GM13977 (cell line): ENCODE measurements around the gene ZNF772.
A peak's percentile ranks its signal among the peaks of the same experiment; 100 is the strongest.

Source experiments
- DNase-seq: peaks from one replicate; pipeline ENCODE4 v3.0.0; 2012; ENCODE audit warnings: low spot score
- in situ Hi-C: fragments of 300-500 bp; cut with MboI; formaldehyde crosslinking; loops from one replicate; pipeline ENCODE4 v1.12.0; 2022; ENCODE audit warnings: low sequenced_read_pairs, low pct_unique_long_range_greater_than_20kb, mixed read lengths, inconsistent platforms; ENCODE audit not compliant: unreplicated experiment
- TF ChIP-seq, protein P1 (sequence below): IDR thresholded peaks from 2 replicates; pipeline ENCODE4 v1.5.1; 2012; ENCODE audit warnings: mild to moderate bottlenecking, control low read depth; ENCODE audit not compliant: insufficient read depth; ENCODE audit errors: extremely low read depth, missing control alignments

Gene ZNF772

DNA sequence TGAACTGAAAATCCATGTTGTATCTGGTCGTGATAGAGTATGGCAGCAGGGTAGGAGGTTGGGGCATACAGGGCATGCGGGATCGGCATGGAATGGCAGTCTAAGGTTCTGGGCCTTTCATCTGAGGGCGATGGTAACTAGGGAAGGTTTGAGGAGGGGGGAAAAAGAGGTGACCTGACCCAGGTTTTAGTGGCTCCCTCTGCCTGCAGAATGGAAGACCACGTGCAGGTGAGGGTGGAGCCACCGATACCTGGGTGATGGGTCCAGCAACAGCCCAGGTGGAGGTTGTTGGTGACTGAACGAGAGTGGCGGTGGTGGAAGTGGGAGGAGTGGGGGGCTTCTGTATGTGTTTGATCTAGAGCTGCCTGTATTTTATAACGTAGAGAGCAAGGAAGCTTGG lies 38.4 kb downstream of the ZNF772 start:
- TF ChIP-seq, protein P1, sequence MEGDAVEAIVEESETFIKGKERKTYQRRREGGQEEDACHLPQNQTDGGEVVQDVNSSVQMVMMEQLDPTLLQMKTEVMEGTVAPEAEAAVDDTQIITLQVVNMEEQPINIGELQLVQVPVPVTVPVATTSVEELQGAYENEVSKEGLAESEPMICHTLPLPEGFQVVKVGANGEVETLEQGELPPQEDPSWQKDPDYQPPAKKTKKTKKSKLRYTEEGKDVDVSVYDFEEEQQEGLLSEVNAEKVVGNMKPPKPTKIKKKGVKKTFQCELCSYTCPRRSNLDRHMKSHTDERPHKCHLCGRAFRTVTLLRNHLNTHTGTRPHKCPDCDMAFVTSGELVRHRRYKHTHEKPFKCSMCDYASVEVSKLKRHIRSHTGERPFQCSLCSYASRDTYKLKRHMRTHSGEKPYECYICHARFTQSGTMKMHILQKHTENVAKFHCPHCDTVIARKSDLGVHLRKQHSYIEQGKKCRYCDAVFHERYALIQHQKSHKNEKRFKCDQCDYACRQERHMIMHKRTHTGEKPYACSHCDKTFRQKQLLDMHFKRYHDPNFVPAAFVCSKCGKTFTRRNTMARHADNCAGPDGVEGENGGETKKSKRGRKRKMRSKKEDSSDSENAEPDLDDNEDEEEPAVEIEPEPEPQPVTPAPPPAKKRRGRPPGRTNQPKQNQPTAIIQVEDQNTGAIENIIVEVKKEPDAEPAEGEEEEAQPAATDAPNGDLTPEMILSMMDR = no peak
- in situ Hi-C loops = no loop called here
- DNase-seq = no peak

DNA sequence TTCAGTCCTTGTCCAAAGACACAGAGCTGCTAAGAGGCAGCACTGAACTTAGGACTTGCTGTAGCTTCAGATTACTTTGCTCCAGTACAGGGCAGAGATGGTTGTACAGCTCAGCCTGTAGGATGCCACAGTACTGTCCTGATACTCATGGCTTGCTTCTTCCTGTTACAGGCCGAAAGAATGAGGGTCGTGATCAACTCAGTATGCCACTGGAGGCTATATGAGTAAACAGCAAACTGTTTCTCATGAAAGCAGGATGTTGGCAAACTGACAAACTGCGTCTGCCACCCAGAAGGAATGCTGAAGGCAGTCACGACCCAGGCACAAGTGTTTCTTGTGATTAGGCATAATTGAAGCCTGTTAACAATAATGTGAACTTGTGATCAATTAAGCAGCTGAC lies 39.4 kb downstream of the ZNF772 start:
- in situ Hi-C loops = no loop called here
- TF ChIP-seq, protein P1 = no peak
- DNase-seq = no peak

DNA sequence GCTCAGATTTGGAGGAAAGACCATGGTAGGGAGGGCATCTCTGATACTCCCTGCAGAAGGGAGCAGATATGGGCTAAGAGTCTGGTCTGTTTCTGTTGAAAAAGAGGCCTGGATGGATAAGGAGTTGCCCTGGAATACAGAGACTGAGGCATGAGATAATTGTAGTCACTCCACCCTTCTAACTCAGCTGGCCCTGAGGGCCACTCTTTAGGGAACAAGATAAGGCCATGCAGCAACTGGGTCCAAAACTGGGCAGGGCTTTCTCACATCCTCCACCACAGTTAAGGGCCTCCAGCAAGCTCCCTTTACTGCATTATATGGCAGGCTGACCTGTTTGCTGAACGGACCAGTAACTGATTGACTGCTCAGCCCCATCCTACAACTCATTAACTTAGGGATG lies 40.9 kb downstream of the ZNF772 start:
- TF ChIP-seq, protein P1 = no peak
- in situ Hi-C loops = no loop called here
- DNase-seq = no peak

DNA sequence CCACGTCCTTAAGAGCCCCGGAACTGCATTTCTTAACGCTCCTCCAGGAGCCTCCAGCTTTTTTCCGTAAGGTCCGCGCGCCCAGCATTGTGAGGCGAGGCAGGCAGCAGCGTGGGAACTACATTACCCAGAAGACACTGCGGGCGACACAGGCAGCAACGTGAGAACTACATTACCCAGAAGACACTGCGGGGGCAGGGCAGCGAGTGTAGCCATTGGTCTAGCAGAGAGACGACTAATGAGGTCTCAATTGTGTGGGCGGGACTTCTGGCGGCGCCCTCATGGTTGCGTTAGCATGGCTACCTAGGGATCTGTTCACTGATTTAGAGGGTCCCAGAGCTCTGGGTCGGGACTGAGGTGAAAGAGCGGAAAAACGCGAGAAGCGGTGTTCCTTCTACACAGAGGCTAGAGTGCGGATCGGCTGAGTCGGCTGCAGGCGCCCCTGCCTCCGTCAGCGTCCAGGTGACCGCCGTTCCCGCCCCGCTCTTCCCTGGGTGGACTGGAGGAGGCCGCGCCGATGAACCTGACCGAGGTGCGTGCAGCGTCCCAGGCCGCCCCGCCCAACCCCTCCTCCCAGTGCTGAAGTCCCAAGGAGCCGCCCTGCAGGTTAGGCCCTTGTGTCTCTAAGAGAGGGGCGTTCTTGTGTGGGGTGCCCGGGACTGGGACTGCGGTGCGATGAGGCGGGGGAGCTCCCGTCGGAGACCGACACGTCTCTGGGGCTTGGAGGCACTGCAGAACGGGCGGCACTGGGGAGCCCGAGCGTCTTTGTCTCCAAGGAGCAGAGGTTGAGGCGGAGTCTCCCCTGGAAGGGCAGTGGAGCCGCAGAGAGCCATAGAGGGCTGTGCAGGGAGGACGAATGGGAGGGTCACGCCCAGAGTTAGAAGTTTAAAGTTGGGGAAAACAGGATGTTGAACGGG lies 42.0 kb downstream of the ZNF772 start, which contains the start of gene ZNF749:
Gene ZNF749, plus strand, starts transcription at position 264 of the 917 bp plus-strand sequence. Its CDS starts 254 bp downstream, at position 518.
- in situ Hi-C loops = no loop called here
- TF ChIP-seq, protein P1 = no peak
- DNase-seq = peak; percentile 96

DNA sequence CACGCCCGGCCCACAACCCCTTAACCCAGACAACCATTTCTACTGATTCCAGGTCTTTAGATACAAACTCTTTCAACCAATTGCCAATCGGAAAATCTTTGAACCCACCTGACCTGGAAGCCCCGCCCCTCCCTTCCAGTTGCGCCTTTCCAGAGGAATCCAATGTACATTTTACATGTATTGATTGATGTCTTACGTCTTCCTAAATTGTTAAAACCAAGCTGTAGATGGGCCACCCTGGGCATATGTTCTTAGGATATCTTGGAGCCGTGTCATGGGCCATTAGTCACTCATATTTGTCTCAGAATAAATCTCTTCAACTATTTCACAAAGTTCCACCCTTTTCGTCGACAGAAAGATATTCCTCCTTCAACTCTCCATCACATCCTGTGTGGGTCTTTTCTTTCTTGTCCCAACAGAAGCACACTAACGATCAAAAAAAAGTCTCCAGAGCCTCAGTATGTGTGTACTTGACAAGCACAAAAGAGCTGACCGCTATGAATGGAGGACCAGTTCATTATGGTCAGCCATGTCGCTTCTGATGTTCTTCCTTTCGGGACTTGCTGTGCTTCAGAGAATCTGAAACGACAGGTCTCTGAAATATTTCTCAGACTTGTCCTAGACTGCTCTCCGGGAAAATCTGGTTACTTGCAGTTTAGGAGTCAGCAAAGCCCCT lies 42.8 kb downstream of the ZNF772 start:
- peak; percentile 48 for DNase-seq
- in situ Hi-C loops = no loop called here

DNA sequence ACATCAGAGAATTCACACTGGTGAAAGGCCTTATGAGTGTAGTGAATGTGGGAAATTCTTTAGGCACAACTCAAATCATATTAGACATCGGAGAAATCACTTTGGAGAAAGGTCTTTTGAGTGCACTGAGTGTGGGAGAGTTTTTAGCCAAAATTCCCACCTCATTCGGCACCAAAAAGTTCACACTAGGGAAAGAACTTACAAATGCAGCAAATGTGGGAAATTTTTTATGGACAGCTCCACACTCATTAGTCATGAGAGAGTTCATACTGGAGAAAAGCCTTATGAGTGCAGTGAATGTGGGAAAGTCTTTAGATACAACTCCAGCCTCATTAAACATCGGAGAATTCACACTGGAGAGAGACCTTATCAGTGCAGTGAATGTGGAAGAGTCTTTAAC lies 56.3 kb downstream of the ZNF772 start:
- TF ChIP-seq, protein P1 = no peak
- in situ Hi-C loops = no loop called here
- DNase-seq = no peak

More for the DNA sequence above, 42.8 kb downstream of the ZNF772 start:
- TF ChIP-seq, protein P1 = no peak
